Tibial artery (tissue), 4 donors: Measurements from ENCODE around the gene OTOG.

Experiments used
- DNase-seq, 2 donors: peaks; one replicate each; pipeline ENCODE4 v3.0.0-alpha.2; 2019
- H3K27ac ChIP-seq, 2 donors: fragments of 200-600 bp; sonication (generic) in 1 of 2; 1 replicate in 1 of 2; 2 replicates in 1 of 2; pipeline ENCODE4 v1.5.1; 2018 to 2019; ENCODE audit warnings: mild to moderate bottlenecking in 1 of 2
- H3K27me3 ChIP-seq, 2 donors: fragments of 200-600 bp; sonication (generic) in 1 of 2; one replicate each; pipeline versions ENCODE4 v1.5.1 to v1.6.0; 2016 to 2019
- H3K36me3 ChIP-seq, 3 donors: fragments of 200-600 bp; sonication (generic) in 2 of 3; one replicate each; pipeline ENCODE4 v1.5.1; 2016 to 2019; ENCODE audit warnings: mild to moderate bottlenecking in 2 of 3
- H3K4me1 ChIP-seq, 4 donors: fragments of 200-600 bp; sonication (generic) in 2 of 4; 1 replicate in 3 of 4; 2 replicates in 1 of 4; pipeline ENCODE4 v1.5.1; 2016 to 2019
- H3K4me3 ChIP-seq, 2 donors: fragments of 200-600 bp; sonication (generic) in 1 of 2; 1 replicate in 1 of 2; 2 replicates in 1 of 2; pipeline ENCODE4 v1.5.1; 2018 to 2019; ENCODE audit warnings: mild to moderate bottlenecking in 2 of 2
- H3K9me3 ChIP-seq, 3 donors: fragments of 200-600 bp; sonication (generic) in 1 of 3; one replicate each; pipeline ENCODE4 v1.5.1; 2016 to 2019
- intact Hi-C: fragments of 100-400 bp; cut with DNase I; formaldehyde crosslinking; loops from one replicate; pipeline ENCODE4 v1.15.0; 2023; ENCODE audit warnings: low total_unique reads
- TF ChIP-seq, protein P1 (sequence below), 2 experiments: fragments of 200-600 bp in 1 of 2; fragments of 450-650 bp in 1 of 2; IDR thresholded peaks; one replicate each; pipeline ENCODE4 v1.5.1; 2017 to 2019; ENCODE audit warnings: antibody characterized with exemption in 2 of 2, mild to moderate bottlenecking in 1 of 2, moderate library complexity in 1 of 2

Gene OTOG

DNA sequence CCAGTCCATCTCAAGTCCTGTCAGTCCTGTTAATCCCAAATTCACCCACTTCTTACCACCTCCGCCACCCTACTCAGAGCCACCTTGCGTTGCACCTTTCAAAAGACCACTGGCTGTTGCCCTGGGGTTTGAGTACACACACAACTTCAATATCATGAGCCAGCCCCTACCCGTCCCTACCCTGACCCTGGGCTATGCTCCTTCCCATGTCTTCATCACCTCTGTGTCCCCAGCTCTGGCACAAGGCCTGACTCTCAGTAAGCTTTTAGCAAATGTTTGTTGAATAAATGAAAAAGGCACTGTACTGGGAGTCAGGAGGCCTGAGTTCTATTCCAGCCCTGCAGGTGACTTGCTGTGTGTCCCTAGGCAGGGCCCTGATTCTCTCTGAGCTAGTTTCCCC, 26.5 kb downstream of the OTOG start:
- TF ChIP-seq, protein P1, sequence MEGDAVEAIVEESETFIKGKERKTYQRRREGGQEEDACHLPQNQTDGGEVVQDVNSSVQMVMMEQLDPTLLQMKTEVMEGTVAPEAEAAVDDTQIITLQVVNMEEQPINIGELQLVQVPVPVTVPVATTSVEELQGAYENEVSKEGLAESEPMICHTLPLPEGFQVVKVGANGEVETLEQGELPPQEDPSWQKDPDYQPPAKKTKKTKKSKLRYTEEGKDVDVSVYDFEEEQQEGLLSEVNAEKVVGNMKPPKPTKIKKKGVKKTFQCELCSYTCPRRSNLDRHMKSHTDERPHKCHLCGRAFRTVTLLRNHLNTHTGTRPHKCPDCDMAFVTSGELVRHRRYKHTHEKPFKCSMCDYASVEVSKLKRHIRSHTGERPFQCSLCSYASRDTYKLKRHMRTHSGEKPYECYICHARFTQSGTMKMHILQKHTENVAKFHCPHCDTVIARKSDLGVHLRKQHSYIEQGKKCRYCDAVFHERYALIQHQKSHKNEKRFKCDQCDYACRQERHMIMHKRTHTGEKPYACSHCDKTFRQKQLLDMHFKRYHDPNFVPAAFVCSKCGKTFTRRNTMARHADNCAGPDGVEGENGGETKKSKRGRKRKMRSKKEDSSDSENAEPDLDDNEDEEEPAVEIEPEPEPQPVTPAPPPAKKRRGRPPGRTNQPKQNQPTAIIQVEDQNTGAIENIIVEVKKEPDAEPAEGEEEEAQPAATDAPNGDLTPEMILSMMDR (IDR thresholded peaks at IDR 0.05): no peak
- intact Hi-C loops: no loop called here
- Histone ChIP-seq H3K27ac (no peak overlapping the region), H3K4me1 (no peaks in the 10 kb centered on the region), H3K27me3 (peaks cover 0 to 15% of the 10 kb centered on the region in 2 donors), H3K36me3 (no peaks in the 10 kb centered on the region), H3K4me3 (no peak overlapping the region), H3K9me3 (no peaks in the 10 kb centered on the region)
- DNase-seq: no peak

DNA sequence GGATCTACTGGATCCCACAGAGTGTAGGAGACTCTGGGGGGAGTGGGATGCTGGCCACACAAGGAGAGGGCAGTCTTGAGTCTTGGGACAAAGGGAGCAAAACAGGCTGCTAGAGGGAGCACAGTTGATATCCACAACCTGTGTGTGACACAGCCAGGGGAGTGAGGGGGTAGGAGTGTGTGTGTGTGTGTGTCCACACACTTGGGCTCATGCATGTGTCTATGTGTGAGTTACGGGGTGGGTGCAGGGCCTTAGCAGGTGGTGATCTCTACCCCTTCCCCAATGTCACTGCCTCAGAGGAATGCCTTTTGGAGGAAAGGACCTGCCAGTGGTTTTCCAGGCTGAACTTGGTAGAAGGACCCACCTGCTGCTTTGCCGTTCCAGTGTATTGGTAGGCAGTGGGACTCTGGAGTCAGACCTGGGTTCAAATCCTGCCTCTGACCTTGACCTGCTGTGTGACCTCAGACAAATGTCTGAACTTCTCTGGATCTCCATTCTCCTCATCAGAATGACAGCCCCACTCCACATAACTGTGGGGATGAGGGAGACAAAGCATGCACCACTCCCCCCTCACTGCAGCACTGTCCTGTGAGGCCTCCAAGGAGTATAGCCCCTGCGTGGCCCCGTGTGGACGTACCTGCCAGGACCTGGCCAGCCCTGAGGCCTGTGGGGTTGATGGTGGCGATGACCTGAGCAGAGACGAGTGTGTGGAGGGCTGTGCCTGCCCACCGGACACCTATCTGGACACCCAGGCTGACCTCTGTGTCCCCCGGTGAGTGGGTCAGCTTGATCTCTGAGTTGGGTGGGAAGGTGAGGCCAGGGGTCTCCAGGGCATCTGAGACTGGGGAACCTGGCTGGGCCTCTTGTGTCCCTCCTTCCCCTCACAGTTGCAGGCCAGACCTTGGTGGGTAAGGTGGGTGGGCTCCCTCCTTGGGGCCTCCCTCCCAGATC, 27.4 kb downstream of the OTOG start:
- peaks cover 0 to 15% of the 10 kb centered on the region in 2 donors for H3K27me3 ChIP-seq
- intact Hi-C loops: no loop called here
- H3K4me3 ChIP-seq: no peak overlapping the region
- no peaks in the 10 kb centered on the region for H3K9me3 ChIP-seq
- H3K4me1 ChIP-seq: no peaks in the 10 kb centered on the region
- no peaks in the 10 kb centered on the region for H3K36me3 ChIP-seq
- TF ChIP-seq, protein P1 (IDR thresholded peaks at IDR 0.05): no peak
- no peak overlapping the region for H3K27ac ChIP-seq
- no peak for DNase-seq

DNA sequence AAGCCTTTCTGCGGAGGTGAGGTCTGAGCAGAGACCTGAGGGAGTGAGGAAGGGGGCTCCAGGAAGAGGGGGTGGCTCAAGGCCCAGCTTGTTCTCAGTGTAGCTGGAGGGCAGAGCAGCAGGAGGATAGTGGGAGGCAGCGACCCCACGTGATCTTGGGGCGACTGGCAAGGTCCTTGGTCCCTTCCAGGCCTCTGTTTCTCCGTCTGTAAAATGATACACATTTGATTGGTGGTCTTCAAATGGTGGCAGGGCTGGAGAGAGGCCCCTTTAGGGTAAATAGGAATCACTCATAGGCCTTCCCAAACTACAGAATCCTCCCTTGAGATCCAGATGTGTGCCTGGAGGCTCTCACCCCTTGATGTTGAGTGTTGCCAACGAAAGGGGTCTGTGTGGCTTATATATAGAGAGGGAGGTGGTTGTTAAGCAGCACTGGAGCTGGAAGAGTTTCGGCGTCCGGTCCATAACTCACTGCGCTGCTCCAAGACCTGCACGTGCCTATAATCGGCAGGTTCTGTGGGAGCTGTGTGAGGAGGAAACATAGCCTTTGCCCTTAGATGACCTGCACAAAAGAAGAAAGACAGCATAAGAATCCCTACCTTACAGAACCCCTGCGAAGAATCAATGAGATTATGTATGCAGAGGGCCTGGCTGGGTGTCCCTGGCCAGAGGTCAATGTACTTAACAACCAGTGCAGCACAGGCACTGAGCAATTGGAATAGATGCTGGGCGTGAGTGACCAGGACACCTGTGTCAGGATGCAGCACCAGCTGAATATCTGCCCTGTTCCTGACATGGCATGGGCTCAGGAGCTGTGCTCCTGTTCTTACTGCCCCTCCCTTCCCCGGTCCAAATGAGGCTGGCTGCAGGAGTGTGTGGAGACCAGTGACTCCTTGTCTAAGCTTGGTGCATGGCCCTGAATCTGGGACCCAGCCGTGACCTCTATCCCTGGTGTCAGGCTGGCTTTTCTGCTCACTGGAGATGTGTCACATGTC, 28.7 kb downstream of the OTOG start:
- TF ChIP-seq, protein P1 (IDR thresholded peaks at IDR 0.05): no peak
- Histone ChIP-seq H3K27me3 (peaks cover 0 to 15% of the 10 kb centered on the region in 2 donors), H3K4me1 (no peaks in the 10 kb centered on the region), H3K9me3 (no peaks in the 10 kb centered on the region), H3K27ac (no peak overlapping the region), H3K36me3 (no peaks in the 10 kb centered on the region), H3K4me3 (no peak overlapping the region)
- no peak for DNase-seq
- intact Hi-C loops: no loop called here

DNA sequence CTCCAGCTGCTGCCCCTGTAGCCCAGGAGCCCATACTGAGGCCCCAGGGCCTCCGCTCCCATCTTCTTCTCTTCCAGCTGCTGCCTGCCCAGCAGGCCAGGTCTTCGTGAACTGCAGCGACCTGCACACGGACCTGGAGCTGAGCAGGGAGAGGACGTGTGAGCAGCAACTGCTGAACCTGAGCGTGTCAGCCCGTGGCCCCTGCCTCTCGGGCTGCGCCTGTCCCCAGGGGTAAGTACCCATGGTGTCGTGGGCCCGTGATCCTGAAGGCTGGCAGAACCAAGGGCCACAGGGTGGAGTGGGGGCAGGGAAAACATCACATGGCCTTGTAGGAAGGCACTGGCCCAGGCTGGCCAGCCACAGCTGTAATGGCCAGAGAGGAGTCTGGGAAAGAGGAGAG, 31.2 kb downstream of the OTOG start:
- H3K27ac ChIP-seq: no peak overlapping the region
- H3K4me1 ChIP-seq: no peaks in the 10 kb centered on the region
- H3K27me3 ChIP-seq: peaks cover 0 to 15% of the 10 kb centered on the region in 2 donors
- no peaks in the 10 kb centered on the region for H3K36me3 ChIP-seq
- H3K4me3 ChIP-seq: no peak overlapping the region
- no peaks in the 10 kb centered on the region for H3K9me3 ChIP-seq
- DNase-seq: no peak
- intact Hi-C loops: no loop called here
- TF ChIP-seq, protein P1 (IDR thresholded peaks at IDR 0.05): no peak

DNA sequence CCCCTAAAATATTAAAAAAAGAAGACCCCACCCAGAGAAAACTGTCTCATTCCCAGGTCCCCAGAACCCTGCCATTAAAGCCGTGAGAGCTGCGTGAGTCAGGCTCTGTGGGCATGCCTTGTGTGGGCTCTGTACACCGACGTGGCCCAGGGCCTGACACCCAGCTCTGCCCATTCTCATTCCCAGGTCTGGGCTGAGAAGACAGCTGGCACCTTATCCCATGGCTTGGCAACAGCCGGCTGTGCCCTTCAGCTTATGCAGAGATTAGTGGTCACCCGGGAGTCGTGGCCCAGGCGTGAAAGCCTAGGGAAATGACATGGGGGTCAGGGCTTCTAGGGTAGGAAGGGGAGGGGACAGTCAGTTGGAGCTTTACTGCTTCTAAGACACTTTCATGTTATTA, 31.9 kb downstream of the OTOG start:
- intact Hi-C loops: no loop called here

More for the DNA sequence above, 31.9 kb downstream of the OTOG start:
- H3K36me3 ChIP-seq: no peaks in the 10 kb centered on the region
- no peak overlapping the region for H3K4me3 ChIP-seq
- H3K4me1 ChIP-seq: no peaks in the 10 kb centered on the region
- TF ChIP-seq, protein P1 (IDR thresholded peaks at IDR 0.05): no peak
- H3K27me3 ChIP-seq: peaks cover 0 to 9% of the 10 kb centered on the region in 2 donors
- no peak for DNase-seq
- H3K27ac ChIP-seq: no peak overlapping the region
- H3K9me3 ChIP-seq: no peaks in the 10 kb centered on the region
